GM10266 (cell line): ENCODE data around the gene SLC39A13.

ENCODE experiments used
- DNase-seq: peaks from one replicate; pipeline ENCODE4 v3.0.0; 2012; ENCODE audit errors: extremely low spot score
- TF ChIP-seq, protein P1 (sequence below): IDR thresholded peaks from 2 replicates; pipeline ENCODE4 v1.5.1; 2012; ENCODE audit warnings: mild to moderate bottlenecking, low read depth; ENCODE audit not compliant: control insufficient read depth, insufficient read depth; ENCODE audit errors: missing control alignments

SLC39A13 gene

DNA sequence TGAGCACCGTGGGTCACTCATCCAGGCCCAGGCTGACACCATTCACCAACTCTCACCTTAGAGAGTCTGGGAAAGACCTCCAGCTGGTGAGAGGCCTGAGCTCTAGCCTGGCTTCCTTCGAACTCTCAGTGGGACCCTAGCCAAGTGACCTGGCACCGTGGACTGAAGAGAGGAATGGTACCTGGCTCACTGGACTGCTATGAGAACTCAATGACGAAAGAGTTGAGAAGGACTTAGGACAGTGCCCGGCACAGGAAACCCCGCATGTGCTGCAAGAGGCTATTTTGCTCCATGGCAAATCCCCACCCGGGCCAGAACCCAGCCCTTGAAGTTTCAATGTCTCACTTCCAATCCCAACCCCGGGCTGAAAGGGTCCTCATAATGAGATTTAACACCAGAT, 41.2 kb downstream of the SLC39A13 start:
- no peak for DNase-seq
- TF ChIP-seq, protein P1, sequence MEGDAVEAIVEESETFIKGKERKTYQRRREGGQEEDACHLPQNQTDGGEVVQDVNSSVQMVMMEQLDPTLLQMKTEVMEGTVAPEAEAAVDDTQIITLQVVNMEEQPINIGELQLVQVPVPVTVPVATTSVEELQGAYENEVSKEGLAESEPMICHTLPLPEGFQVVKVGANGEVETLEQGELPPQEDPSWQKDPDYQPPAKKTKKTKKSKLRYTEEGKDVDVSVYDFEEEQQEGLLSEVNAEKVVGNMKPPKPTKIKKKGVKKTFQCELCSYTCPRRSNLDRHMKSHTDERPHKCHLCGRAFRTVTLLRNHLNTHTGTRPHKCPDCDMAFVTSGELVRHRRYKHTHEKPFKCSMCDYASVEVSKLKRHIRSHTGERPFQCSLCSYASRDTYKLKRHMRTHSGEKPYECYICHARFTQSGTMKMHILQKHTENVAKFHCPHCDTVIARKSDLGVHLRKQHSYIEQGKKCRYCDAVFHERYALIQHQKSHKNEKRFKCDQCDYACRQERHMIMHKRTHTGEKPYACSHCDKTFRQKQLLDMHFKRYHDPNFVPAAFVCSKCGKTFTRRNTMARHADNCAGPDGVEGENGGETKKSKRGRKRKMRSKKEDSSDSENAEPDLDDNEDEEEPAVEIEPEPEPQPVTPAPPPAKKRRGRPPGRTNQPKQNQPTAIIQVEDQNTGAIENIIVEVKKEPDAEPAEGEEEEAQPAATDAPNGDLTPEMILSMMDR, result no peak

DNA sequence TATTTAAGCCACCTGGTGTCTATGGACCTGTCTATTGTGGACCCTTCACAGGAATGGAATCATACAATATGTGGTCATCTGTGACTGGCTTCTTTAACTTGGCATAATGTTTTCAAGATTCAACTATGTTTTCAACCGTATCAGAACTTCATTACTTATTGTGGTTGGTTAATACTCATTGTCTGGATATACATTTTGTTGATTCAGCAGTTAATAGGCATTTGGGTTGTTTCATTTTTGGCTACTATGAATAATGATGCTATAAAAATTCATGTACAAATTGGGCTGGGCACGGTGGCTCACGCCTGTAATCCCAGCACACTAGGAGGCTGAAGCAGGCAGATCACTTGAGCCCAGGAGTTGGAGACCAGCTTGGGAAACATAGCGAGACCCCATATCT, 43.0 kb downstream of the SLC39A13 start:
- TF ChIP-seq, protein P1, result no peak
- DNase-seq, result no peak

DNA sequence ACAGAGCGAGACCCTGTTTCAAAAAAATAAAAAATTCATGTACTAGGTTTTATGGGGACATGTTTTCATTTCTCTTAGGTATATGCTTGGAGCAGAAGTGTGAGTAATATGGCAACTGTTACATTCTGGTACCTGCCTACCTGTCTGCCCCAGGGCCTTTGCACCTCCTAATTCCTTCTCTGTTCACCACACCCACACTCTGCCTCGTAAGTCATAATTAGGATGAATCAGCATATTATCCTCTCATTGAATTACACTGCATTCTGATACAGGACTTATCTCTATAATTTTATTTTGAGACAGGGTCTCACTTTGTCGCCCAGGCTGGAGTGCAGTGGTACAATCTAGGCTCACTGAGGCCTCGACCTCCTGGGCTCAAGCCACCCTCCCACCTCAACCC, 43.6 kb downstream of the SLC39A13 start:
- DNase-seq, result no peak
- TF ChIP-seq, protein P1, result no peak

DNA sequence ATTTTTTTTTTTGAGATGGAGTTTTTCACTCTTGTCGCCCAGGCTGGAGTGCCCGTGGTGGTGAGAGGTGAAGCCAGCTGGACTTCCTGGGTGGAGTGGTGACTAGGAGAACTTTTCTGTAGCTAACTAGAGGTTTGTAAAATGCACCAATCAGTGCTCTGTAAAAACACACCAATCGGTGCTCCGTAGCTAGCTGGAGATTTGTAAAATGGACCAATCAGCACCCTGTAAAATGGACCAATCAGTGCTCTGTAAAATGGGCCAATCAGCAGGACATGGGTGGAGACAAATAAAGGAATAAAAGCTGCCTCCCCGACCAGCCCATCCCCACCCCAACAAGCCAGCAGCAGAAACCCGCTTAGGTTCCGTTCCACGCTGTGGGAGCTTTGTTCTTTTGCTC, 45.0 kb downstream of the SLC39A13 start:
- no peak for DNase-seq
- TF ChIP-seq, protein P1, result no peak

DNA sequence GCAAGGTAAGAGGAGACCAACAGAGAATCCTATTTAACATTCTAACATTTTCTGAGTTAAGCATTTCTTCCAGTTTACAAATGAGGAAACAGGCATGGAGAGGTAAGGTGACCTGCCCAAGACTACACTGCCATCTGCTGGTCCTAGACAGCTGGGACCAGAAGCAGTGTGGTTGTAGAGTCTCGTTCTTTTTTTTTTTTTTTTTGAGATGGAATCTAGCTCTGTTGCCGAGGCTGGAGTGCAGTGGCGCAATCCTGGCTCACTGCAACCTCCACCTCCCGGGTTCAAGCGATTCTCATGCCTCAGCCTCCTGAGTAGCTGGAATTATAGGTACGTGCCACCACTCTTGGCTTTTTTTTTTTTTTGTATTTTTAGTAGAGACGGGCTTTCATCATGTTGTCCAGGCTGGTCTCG, 45.9 kb downstream of the SLC39A13 start:
- peak; percentile 81 for DNase-seq
- TF ChIP-seq, protein P1, result peak; percentile 75

DNA sequence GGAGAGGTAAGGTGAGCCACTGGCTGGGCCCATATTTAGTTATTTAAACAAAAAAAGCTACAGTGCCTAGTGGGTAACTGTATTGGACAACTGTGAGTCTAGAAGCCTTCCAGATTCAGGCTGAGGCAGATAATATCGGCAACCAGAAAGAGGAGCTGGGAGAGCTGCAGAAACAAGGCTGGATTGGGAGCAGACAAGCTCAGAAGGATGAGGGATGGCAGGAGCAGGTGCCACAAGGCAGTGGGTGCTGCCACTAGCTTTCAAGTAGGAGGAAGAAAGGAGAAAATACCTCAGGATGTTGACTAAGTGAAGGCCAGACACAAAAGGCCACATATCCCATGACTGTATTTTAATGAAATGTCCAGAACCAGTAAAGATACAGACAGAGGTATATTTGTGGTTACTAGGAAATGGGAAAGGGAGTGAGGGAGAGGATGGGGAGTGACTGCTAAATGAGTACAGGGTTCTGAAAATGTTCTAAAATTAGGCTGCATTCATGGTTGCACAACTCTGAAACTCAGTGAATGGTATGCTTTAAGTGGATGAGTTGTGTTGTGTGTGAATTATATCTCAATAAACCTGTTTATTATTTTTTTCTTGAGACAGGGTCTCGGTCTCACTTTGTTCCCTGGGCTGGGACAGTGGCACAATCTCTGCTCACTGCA, 52.3 kb downstream of the SLC39A13 start:
- TF ChIP-seq, protein P1, result no peak

DNA sequence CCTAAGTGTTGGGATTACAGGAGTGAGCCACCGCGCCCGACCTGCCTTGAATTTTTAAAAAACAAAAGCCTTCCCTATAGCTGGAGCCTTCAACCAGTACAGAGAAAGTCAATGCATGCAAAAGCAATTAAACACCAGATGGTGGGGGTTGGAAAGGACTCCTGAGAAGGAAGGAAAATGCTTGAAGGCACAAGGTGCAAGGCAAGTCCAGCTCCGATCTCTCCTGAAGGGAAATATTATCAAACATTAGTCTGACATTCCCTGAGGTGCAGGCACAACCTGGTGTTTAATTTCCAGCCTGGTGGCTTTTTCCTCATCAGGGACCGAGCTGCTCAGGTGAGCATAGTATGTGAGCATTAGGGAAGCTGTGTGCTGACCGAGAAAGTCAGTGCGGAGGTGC, 53.5 kb downstream of the SLC39A13 start:
- no peak for DNase-seq
- TF ChIP-seq, protein P1, result no peak

More for the DNA sequence above, 52.3 kb downstream of the SLC39A13 start:
- DNase-seq, result no peak
